Erythroblast (primary cell): ENCODE results near the gene PIERCE2.
"Not testable (repeated sequence)": the region's sequence is repeated elsewhere in the genome, so short reads cannot be mapped to it uniquely, and the experiment has no call there.

ENCODE experiments used
- GATA1 ChIP-seq: IDR thresholded peaks from 2 replicates; pipeline ENCODE4 v1.6.1; 2011; ENCODE audit warnings: low read depth, mild to moderate bottlenecking, control low read depth, low read length, moderate library complexity
- POLR2A ChIP-seq: IDR thresholded peaks from 2 replicates; pipeline ENCODE4 v1.6.1; 2011; ENCODE audit warnings: mild to moderate bottlenecking, low read length

DNA sequence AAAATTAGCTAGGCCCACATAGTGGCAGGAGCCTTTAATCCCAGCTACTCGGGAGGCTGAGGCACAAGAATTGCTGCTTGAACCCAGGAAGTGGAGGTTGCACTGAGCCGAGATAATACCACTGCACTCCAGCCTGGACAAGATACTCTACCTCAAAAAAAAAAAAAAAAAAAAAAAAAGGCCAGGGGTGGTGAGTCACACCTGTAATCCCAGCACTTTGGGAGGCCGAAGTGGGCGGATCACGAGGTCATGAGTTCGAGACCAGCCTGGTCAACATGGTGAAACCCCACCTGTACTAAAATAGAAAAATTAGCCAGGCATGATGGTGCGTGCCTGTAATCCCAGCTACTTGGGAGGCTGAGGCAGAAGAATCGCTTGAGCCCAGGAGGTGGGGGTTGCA, 8.2 kb upstream of the PIERCE2 start:
- TF ChIP-seq POLR2A, GATA1: not testable (repeated sequence)
